HL-60 (cell line): ENCODE measurements around the gene TCF25.

ENCODE experiments used
- GABPA ChIP-seq: IDR thresholded peaks from 2 replicates; pipeline ENCODE4 v1.6.1; 2012; ENCODE audit warnings: low read depth
- POLR2AphosphoS5 ChIP-seq: IDR thresholded peaks from 2 replicates; pipeline ENCODE4 v1.6.1; 2012; ENCODE audit warnings: low read depth
- TF ChIP-seq, protein P1 (sequence below): IDR thresholded peaks from one replicate; pipeline ENCODE4 v1.5.1; 2011; ENCODE audit warnings: low read length, control low read depth, inconsistent platforms; ENCODE audit not compliant: insufficient read depth
- TF ChIP-seq, protein P2 (sequence below): IDR thresholded peaks from 2 replicates; pipeline ENCODE4 v1.6.1; 2012; ENCODE audit warnings: low read depth; ENCODE audit not compliant: insufficient replicate concordance

- TF ChIP-seq, protein P1, sequence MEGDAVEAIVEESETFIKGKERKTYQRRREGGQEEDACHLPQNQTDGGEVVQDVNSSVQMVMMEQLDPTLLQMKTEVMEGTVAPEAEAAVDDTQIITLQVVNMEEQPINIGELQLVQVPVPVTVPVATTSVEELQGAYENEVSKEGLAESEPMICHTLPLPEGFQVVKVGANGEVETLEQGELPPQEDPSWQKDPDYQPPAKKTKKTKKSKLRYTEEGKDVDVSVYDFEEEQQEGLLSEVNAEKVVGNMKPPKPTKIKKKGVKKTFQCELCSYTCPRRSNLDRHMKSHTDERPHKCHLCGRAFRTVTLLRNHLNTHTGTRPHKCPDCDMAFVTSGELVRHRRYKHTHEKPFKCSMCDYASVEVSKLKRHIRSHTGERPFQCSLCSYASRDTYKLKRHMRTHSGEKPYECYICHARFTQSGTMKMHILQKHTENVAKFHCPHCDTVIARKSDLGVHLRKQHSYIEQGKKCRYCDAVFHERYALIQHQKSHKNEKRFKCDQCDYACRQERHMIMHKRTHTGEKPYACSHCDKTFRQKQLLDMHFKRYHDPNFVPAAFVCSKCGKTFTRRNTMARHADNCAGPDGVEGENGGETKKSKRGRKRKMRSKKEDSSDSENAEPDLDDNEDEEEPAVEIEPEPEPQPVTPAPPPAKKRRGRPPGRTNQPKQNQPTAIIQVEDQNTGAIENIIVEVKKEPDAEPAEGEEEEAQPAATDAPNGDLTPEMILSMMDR, result no peak
- no peak for TF ChIP-seq POLR2AphosphoS5
- TF ChIP-seq, protein P2, sequence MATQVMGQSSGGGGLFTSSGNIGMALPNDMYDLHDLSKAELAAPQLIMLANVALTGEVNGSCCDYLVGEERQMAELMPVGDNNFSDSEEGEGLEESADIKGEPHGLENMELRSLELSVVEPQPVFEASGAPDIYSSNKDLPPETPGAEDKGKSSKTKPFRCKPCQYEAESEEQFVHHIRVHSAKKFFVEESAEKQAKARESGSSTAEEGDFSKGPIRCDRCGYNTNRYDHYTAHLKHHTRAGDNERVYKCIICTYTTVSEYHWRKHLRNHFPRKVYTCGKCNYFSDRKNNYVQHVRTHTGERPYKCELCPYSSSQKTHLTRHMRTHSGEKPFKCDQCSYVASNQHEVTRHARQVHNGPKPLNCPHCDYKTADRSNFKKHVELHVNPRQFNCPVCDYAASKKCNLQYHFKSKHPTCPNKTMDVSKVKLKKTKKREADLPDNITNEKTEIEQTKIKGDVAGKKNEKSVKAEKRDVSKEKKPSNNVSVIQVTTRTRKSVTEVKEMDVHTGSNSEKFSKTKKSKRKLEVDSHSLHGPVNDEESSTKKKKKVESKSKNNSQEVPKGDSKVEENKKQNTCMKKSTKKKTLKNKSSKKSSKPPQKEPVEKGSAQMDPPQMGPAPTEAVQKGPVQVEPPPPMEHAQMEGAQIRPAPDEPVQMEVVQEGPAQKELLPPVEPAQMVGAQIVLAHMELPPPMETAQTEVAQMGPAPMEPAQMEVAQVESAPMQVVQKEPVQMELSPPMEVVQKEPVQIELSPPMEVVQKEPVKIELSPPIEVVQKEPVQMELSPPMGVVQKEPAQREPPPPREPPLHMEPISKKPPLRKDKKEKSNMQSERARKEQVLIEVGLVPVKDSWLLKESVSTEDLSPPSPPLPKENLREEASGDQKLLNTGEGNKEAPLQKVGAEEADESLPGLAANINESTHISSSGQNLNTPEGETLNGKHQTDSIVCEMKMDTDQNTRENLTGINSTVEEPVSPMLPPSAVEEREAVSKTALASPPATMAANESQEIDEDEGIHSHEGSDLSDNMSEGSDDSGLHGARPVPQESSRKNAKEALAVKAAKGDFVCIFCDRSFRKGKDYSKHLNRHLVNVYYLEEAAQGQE, result no peak
- TF ChIP-seq GABPA, result no peak
Measured at GRCh38 chr16:89908236-89908635, 34.8 kb downstream of the TCF25 start.
